Mesothelial cell of epicardium (in vitro differentiated cells): Measurements from ENCODE around the gene GPR151. TPM values are rescaled to one million over a fixed set of nuclear protein-coding genes. Genes with fewer than 3 reads are reported as not detected.

ENCODE experiments used
- DNase-seq, 2 experiments: peaks; one replicate each; pipeline ENCODE4 v3.0.0; 2021; ENCODE audit warnings: low spot score in 2 of 2; ENCODE audit not compliant: unreplicated experiment in 2 of 2
- H3K27ac Mint-ChIP-seq: 2 replicates; pipeline ENCODE4 v1.8.0; 2021; ENCODE audit warnings: mixed read lengths
- H3K27me3 Mint-ChIP-seq: 2 replicates; pipeline ENCODE4 v1.8.0; 2021; ENCODE audit warnings: low read depth, mixed read lengths
- H3K36me3 Mint-ChIP-seq: 2 replicates; pipeline ENCODE4 v1.8.0; 2021; ENCODE audit warnings: mixed read lengths
- H3K4me1 Mint-ChIP-seq: 2 replicates; pipeline ENCODE4 v1.8.0; 2021; ENCODE audit warnings: mixed read lengths
- H3K4me3 Mint-ChIP-seq: 2 replicates; pipeline ENCODE4 v1.8.0; 2021; ENCODE audit warnings: mild to moderate bottlenecking, moderate library complexity, mixed read lengths
- H3K9me3 Mint-ChIP-seq: 2 replicates; pipeline ENCODE4 v1.8.0; 2021; ENCODE audit warnings: mixed read lengths
- total RNA-seq: library from RNA; stranded (reverse); gene quantifications from 3 replicates; pipeline ENCODE4 v1.2.1, GENCODE V29; 2021
- TF ChIP-seq, protein P1 (sequence below): fragments of 200-600 bp; sonication (generic); IDR thresholded peaks from one replicate; pipeline ENCODE4 v1.5.0; 2021; ENCODE audit warnings: antibody characterized with exemption; ENCODE audit not compliant: unreplicated experiment

The GPR151 gene
- total RNA-seq, 1 donor from 2014 or later = not detected

DNA sequence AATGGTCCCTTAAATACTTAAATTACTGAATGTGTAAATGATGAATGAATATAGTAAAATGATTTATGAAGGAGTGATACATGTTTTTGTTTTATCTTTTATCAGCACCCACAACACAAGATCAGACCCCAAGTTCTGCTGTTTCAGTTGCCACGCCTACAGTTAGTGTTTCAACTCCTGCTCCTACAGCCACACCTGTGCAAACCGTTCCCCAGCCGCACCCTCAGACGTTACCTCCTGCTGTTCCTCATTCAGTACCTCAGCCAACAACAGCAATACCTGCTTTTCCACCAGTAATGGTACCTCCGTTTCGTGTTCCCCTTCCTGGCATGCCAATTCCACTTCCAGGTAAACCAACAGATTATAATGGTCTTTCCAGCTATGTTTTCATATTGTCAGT lies 52.5 kb downstream of the GPR151 start:
- Mint-ChIP-seq H3K4me1 (peaks cover 12% of the 10 kb centered on the region), H3K9me3 (no peaks in the 10 kb centered on the region), H3K4me3 (no peak overlapping the region), H3K36me3 (peaks cover 31% of the 10 kb centered on the region), H3K27me3 (no peaks in the 10 kb centered on the region), H3K27ac (no peak overlapping the region)
- TF ChIP-seq, protein P1, sequence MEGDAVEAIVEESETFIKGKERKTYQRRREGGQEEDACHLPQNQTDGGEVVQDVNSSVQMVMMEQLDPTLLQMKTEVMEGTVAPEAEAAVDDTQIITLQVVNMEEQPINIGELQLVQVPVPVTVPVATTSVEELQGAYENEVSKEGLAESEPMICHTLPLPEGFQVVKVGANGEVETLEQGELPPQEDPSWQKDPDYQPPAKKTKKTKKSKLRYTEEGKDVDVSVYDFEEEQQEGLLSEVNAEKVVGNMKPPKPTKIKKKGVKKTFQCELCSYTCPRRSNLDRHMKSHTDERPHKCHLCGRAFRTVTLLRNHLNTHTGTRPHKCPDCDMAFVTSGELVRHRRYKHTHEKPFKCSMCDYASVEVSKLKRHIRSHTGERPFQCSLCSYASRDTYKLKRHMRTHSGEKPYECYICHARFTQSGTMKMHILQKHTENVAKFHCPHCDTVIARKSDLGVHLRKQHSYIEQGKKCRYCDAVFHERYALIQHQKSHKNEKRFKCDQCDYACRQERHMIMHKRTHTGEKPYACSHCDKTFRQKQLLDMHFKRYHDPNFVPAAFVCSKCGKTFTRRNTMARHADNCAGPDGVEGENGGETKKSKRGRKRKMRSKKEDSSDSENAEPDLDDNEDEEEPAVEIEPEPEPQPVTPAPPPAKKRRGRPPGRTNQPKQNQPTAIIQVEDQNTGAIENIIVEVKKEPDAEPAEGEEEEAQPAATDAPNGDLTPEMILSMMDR = no peak
- no peak for DNase-seq

Other genes with a start within 250 kb of the GPR151 start
- 0.09 to 0.25 TPM (median 0.13 TPM) in 3 replicates for gene POU4F3, start 177.4 kb downstream of the GPR151 start, total RNA-seq
- gene TCERG1, start 68.9 kb downstream of the GPR151 start, total RNA-seq = 156 to 157 TPM (median 156 TPM) in 3 replicates